ENCODE results near the gene CNTNAP2.
A peak's percentile ranks its signal among the peaks of the same experiment; 100 is the strongest.

CNTNAP2 gene

DNA sequence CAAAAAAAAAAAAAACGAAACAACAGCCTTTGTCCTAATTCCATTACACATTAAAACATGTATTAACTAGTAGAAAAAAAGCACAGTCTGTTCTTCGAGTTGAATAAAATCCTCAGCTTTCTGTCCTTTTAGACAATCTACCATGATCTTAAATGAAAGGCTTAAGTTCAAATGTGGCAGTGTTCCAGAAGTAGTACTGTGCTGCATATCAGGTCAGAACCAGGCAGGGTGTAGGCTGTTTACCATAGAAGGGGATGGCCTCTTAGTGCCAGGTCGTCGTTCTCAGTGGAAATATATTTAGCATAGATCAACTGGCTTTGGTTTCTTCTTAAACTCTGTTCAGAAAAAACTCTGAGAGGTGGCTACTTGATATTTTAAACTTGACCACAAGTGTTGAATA lies 612.0 kb downstream of the CNTNAP2 start:
- DNase-seq (no peak), ATAC-seq (no peak)
- Mint-ChIP-seq H3K27ac (no peak overlapping the region), H3K27me3 (no peaks in the 10 kb centered on the region), H3K4me3 (no peak overlapping the region), H3K9me3 (peaks cover 0 to 7% of the 10 kb centered on the region in 2 donors), H3K4me1 (no peaks in the 10 kb centered on the region)

DNA sequence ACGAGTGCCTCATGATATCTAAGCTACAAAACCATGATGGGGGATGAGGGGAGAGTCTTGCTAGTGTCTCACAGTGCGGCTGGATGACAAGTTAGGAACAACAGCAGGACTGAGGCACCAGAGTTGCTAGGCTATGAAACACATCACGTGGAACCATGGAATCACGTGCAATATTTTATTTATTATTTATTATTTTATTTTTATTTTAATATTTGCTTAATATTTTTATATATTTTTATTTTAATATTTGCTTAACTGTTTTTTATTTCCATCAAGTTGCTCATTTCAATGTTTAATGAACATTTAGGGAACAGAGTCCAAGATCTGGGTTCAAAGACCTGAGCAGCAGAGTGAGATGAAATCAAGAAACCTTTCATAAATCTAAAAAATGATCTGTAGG lies 614.6 kb downstream of the CNTNAP2 start:
- Mint-ChIP-seq H3K9me3 (peaks cover 0 to 4% of the 10 kb centered on the region in 2 donors), H3K27ac (no peak overlapping the region), H3K4me1 (no peaks in the 10 kb centered on the region), H3K4me3 (no peak overlapping the region), H3K27me3 (no peaks in the 10 kb centered on the region)
- ATAC-seq (no peak), DNase-seq (no peak)

DNA sequence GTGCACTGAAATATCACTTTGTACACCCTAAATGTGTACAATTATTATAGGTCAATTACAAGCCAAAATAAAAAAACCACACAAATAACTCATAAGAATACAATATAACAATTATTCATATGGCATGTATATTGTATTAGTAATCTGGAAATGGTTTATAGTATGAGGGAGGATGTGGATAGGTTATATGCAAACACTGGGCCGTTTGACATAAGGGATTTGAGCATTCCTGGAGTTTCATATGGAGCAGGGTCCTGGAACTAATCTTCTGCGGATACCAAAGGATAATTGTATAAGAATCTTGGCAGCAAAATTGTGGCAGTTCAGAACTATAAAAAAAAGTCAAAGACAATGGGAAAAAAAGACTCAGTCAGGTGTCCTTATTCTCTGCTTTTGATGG lies 619.4 kb downstream of the CNTNAP2 start:
- peaks cover 12% of the 10 kb centered on the region in 2 donors for H3K9me3 Mint-ChIP-seq
- H3K4me1 Mint-ChIP-seq, result no peaks in the 10 kb centered on the region
- H3K4me3 Mint-ChIP-seq, result no peak overlapping the region
- DNase-seq (no peak), ATAC-seq (no peak)
- H3K27me3 Mint-ChIP-seq, result no peaks in the 10 kb centered on the region
- no peak overlapping the region for H3K27ac Mint-ChIP-seq

DNA sequence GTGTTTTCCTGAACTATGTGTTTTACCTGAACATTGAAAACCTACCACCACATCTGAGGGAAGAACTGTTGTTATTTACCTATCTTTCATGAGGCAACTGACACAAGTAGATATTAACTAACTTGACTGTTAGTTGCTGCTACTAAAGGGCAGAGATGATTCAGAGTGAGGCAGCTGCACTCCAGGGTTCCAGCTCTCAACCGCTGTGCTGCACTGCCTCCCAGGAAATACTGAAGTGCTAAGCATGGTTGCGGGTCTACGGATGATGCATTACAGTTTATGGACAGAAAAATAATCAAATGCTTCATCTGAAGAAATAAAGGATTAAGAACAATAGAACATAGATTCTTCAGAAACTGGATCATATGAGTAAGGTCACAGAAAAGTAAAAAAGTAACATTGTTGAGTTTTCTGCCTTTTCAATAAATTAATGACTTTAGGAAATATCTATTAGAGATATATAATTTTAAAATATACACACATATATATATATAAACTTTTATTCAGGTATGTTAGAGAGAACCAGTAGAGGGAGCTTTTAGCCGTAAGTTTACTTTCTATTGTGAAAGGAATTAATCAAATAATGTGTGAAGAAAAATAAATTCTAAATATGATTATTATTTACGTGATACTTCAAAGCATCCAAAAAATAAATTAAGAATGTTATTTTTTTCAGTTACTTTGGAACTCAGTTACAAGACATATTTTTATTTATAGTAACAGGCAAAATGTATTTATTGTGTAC lies 620.0 kb downstream of the CNTNAP2 start:
- H3K4me3 Mint-ChIP-seq, result no peak overlapping the region
- no peak for ATAC-seq
- DNase-seq, result no peak
- H3K27ac Mint-ChIP-seq, result no peak overlapping the region
- H3K4me1 Mint-ChIP-seq, result no peaks in the 10 kb centered on the region
- H3K9me3 Mint-ChIP-seq, result peaks cover 18 to 19% of the 10 kb centered on the region in 2 donors
- H3K27me3 Mint-ChIP-seq, result no peaks in the 10 kb centered on the region

DNA sequence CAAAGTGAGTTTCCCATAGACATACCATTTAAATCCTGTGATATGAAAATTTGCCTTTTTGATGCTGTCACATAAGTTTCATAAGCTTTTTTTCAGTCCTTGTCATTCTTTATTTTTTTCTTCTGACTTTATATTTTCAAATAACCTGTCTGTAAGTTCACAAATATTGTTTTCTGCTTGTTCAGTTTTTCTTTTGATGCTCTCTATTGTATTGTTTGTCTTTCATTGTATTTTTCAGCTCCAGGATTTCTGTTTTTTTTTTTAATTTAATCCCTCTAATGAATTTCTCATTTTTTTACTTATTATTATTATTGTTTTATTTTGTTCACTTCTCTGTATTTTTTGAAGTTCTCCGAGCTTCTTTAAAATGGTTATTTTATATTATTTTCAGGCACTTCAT lies 623.4 kb downstream of the CNTNAP2 start:
- Mint-ChIP-seq H3K4me1 (no peaks in the 10 kb centered on the region), H3K9me3 (peaks cover 16 to 22% of the 10 kb centered on the region in 2 donors), H3K27me3 (no peaks in the 10 kb centered on the region), H3K27ac (no peak overlapping the region), H3K4me3 (no peak overlapping the region)
- ATAC-seq (no peak), DNase-seq (no peak)

DNA sequence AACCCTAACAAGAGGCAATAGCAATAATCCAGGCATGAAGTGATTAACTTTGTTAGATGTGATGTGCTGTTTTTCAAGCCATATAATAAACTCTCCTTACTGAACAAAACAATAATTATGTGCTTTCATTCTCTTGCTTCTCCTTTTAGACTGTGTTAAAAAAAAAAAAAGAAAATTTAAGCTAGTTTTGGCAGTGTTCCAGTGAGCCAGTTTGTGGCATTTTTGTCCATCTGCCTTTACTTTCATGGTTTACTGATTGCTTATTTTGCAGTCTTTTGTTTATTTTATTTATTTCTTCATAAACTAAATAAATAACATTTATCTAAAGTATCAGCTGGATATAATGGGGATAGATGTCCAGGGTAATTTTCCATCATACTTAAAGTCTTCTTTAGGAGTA lies 625.3 kb downstream of the CNTNAP2 start:
- no peak for ATAC-seq
- H3K9me3 Mint-ChIP-seq, result peaks cover 16 to 22% of the 10 kb centered on the region in 2 donors

DNA sequence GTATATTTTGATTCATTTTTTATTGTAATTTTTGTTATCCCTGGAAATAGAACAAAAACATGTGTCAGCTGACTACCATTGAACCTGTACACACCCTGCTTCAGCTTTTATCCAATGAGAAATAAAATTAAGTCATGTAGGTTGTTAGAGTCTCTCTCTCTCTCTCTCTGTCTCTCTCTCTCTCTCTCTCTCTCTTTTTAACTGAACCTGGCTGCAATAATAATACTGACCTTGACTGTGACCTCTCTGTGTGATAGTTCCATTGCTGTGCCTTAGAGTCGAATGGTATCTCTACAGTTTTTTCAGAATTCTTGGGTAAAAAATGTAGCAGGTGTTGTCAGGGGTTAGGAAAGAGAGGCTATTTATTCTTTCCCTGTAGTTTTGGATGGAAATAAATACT lies 637.8 kb downstream of the CNTNAP2 start:
- H3K9me3 Mint-ChIP-seq, result peaks cover 10 to 14% of the 10 kb centered on the region in 2 donors
- DNase-seq (no peak), ATAC-seq (no peak)
- H3K4me3 Mint-ChIP-seq, result no peak overlapping the region
- no peak overlapping the region for H3K27ac Mint-ChIP-seq
- H3K27me3 Mint-ChIP-seq, result no peaks in the 10 kb centered on the region
- H3K4me1 Mint-ChIP-seq, result no peaks in the 10 kb centered on the region

More for the DNA sequence above, 625.3 kb downstream of the CNTNAP2 start:
- DNase-seq, result no peak
- H3K4me1 Mint-ChIP-seq, result no peaks in the 10 kb centered on the region
- H3K27me3 Mint-ChIP-seq, result no peaks in the 10 kb centered on the region
- no peak overlapping the region for H3K27ac Mint-ChIP-seq
- H3K4me3 Mint-ChIP-seq, result no peak overlapping the region

DNA sequence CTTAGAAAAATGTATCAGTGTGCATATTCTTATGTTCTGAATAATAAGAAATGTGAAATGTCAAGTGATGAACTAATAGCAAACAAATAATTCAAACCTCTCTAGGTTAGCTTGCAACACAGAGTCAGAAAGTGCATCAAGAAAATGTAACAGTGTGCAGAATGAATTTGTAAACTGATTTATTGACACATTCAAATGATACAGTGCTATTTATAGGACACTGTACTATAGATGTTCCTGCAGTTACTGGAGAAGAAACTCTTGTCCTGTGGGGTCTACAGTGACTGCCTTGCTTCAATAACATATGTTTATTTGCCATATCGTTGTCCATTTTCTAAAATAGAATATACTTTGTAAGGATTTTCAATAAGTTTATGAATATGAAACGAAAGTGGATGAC lies 639.0 kb downstream of the CNTNAP2 start:
- no peak overlapping the region for H3K27ac Mint-ChIP-seq
- H3K4me3 Mint-ChIP-seq, result no peak overlapping the region
- ATAC-seq (no peak), DNase-seq (no peak)
- no peaks in the 10 kb centered on the region for H3K27me3 Mint-ChIP-seq
- no peaks in the 10 kb centered on the region for H3K4me1 Mint-ChIP-seq
- peaks cover 10 to 14% of the 10 kb centered on the region in 2 donors for H3K9me3 Mint-ChIP-seq

DNA sequence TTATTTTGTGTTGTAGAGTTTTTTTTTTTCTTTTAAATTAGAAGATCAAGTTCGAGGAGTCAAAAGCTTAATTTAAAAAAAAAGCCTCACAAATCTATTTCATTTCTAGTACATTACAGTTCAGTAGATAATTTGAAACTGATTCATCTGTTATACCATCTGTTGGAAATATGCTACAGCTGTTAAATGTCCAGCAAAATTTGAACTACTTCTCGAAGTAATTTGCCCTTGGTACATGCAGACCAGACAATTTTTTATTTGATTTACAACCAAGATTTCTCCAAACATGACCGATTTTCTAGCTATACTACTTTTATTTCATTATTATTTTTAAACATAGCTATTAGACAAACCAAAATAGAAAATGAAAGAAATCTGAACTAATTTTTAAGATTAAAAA lies 647.9 kb downstream of the CNTNAP2 start:
- no peak for ATAC-seq
- Mint-ChIP-seq H3K27ac (no peak overlapping the region), H3K4me3 (no peak overlapping the region), H3K4me1 (no peaks in the 10 kb centered on the region), H3K9me3 (peaks cover 9 to 33% of the 10 kb centered on the region in 2 donors), H3K27me3 (no peaks in the 10 kb centered on the region)
- no peak for DNase-seq

DNA sequence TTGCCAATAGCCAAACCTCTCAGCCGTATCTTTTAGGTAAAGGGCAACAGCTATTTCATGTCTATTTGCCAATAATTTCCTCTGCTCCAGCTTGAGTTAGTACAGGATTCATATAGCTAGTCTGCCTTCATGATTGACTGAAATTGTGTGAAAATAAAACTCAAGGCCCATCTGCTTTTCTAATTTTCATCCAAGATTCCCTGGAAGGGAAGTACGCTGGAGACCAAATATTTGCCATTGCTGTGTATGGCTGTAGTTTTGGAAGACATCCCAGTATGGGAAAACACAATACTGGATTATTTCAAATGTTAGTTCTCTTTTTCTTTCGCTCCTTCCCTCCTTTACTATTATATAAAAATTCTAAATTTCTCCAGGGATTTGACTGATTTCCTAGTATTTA lies 652.4 kb downstream of the CNTNAP2 start:
- Mint-ChIP-seq H3K9me3 (peaks cover 15 to 16% of the 10 kb centered on the region in 2 donors), H3K4me3 (no peak overlapping the region), H3K27ac (no peak overlapping the region), H3K4me1 (no peaks in the 10 kb centered on the region), H3K27me3 (no peaks in the 10 kb centered on the region)
- ATAC-seq, result no peak
- DNase-seq, result no peak

DNA sequence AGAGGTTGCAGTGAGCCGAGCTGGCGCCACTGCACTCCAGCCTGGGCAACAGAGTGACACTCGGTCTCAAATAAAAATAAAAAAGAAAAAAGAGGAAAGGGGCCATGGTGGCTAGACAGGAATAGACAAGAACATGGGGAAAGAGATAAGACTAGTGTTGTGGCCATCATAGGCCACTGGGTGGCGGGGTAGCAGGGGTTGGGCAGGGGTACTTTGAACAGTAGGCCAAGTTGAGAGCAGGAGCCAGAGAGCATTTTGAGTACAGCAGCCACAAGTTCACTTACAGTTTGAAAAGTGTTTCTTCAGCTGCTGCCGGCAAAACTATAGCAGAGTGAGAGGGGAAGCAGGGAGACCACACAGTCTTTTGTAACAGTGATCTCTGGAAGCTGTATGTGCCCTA lies 656.0 kb downstream of the CNTNAP2 start:
- Mint-ChIP-seq H3K9me3 (peaks cover 10% of the 10 kb centered on the region in 2 donors), H3K27ac (no peak overlapping the region), H3K27me3 (no peaks in the 10 kb centered on the region), H3K4me3 (no peak overlapping the region), H3K4me1 (no peaks in the 10 kb centered on the region)
- DNase-seq, result no peak
- ATAC-seq, result no peak

DNA sequence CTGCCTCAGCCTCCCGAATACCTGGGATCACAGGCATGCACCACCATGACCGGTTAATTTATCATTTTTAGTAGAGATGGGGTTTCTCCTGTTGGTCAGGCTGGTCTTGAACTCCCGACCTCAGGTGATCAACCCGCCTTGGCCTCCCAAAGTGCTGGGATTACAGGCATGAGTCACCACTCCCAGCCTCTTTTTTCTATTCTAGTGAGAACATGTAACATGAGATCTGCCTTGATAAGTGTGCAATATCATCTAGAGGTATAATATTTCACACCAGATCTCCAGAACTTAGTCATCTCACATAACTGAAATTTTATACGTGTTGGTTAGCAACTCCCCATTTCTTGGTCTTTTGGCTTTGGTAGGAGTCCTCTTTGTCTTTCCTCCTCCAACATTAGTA lies 656.9 kb downstream of the CNTNAP2 start:
- Mint-ChIP-seq H3K27me3 (no peaks in the 10 kb centered on the region), H3K4me3 (no peak overlapping the region), H3K4me1 (no peaks in the 10 kb centered on the region), H3K9me3 (peaks cover 5 to 10% of the 10 kb centered on the region in 2 donors), H3K27ac (no peak overlapping the region)
- ATAC-seq (no peak), DNase-seq (no peak)

DNA sequence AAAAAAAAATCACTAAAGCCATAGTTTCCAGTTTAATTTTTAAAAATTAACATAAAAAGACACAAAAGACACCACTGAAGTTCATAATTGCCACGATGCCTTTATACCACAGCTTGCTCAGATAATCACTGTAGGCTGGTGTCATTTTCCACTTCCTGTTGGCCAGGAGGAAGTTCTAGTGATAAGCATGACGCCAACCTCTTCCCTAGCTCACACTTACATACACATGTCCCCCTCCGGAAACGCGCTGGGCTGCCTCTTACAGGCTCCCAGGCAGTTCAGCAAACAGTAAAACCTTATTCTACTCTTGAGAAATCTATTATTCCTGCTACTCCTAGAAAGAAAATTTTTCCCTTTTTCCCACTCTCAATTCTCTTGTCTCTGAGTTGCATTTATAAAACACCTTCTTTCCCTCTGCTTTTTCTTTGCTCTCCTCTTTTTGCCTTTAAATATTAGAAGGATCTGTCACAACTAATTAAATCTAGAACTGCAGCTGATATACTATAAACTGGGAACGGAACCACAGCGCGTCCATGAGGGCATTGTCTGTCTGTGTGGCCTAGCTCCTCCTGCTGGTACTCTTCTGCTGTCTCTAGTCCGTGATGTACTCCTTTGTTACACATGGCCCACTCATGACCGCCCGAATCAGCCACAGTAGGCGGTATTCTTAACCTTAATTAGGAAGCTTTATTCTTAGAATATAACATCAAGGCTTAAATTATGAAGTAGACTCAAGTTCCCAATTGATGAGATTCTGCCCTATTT lies 664.9 kb downstream of the CNTNAP2 start:
- peaks cover 0 to 14% of the 10 kb centered on the region in 2 donors for H3K9me3 Mint-ChIP-seq
- no peaks in the 10 kb centered on the region for H3K4me1 Mint-ChIP-seq
- peak overlapping the region in 1 of 2 donors; percentile 15 for H3K27ac Mint-ChIP-seq
- H3K4me3 Mint-ChIP-seq, result no peak overlapping the region
- DNase-seq (no peak), ATAC-seq (no peak)
- H3K27me3 Mint-ChIP-seq, result no peaks in the 10 kb centered on the region

DNA sequence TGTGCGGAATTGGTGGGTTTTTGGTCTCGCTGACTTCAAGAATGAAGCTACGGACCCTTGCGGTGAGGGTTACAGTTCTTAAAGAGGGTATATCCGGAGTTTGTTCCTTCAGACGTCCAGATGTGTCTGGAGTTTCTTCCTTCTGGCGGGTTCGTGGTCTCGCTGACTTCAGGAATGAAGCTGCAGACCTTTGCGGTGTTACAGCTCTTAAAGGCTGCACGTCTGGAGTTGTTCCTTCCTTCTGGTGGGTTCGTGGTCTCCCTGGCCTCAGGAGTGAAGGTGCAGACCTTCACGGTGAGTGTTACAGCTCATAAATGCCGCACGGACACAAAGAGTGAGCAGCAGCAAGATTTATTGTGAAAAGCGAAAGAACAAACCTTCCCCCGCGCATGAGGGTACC lies 670.7 kb downstream of the CNTNAP2 start:
- ATAC-seq (no peak), DNase-seq (no peak)
- H3K9me3 Mint-ChIP-seq, result peaks cover 0 to 9% of the 10 kb centered on the region in 2 donors
- no peak overlapping the region for H3K27ac Mint-ChIP-seq
- no peak overlapping the region for H3K4me3 Mint-ChIP-seq
- H3K4me1 Mint-ChIP-seq, result no peaks in the 10 kb centered on the region
- H3K27me3 Mint-ChIP-seq, result no peaks in the 10 kb centered on the region

DNA sequence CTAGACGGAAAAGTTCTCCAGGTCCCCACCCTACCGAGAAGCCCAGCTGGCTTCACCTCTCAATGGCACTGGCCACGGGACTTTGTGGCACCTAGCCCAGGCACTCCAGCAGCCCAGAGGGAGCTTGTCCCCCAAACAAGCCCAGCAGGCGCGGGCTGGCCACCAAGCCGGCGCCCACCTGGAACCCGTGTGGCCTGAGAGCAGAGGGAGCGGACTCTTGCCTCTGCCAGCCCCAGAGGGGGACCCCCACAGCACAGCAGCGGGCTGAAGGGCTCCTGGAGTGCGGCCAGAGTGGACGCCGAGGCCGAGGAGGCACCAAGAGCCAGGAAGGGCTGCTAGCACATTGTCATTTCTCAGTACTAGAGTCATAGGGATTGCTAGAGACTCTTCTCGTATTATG lies 671.4 kb downstream of the CNTNAP2 start:
- Mint-ChIP-seq H3K27me3 (no peaks in the 10 kb centered on the region), H3K27ac (no peak overlapping the region), H3K9me3 (peaks cover 0 to 9% of the 10 kb centered on the region in 2 donors), H3K4me1 (no peaks in the 10 kb centered on the region), H3K4me3 (no peak overlapping the region)
- DNase-seq (no peak), ATAC-seq (no peak)
